Ureter (tissue), 1 donor: ENCODE measurements around the gene STX11. TPM values are rescaled to one million over a fixed set of nuclear protein-coding genes. Genes with fewer than 3 reads are reported as not detected.

Experiments used
- DNase-seq: peaks from one replicate; pipeline ENCODE4 v3.0.0-alpha.2; 2020; ENCODE audit warnings: low spot score
- total RNA-seq: library from RNA; stranded (reverse); gene quantifications from one replicate; pipeline ENCODE4 v1.2.4, GENCODE V29; 2023
- donor health status: DM: yes; HTN: yes; CAD: no.

The STX11 gene
- total RNA-seq, 1 donor from 2014 or later: 5.8 TPM

DNA sequence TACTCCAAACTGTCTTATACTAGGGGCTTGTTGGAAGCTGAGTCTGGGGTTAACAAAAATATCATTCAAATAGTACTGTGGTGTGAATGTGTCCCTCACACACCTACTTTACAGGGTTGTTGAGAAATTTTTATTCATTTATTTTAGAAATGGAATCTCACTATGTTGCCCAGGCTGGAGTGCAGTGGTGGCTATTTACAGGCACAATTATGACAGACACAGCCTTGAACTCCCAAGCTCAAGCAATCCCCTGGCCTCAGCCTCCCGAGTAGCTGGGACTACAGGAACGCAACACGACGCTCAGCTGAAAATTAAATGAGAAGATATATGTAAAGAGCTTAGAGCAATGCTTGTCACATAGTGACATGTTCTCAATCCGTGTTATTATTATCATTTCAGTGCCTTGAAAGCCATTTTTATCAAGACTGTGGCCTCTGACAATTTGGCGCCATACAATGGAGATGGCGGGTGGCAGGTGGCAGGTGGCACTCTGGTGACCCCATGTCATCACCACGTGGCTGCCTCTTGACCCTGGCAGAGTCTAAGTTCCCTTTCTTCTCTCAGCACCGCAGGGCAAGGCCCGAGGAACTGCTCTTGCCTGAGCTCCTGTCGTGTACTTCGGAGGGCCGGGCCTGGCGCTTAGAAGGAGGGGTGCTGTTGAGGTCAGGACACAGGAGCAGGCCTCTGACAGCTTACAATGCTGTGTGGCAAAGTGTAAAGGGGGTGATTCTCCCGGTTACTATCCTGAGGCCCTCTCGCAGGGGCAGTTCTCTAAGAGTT lies 64.5 kb downstream of the STX11 start:
- peak; percentile 45 for DNase-seq

DNA sequence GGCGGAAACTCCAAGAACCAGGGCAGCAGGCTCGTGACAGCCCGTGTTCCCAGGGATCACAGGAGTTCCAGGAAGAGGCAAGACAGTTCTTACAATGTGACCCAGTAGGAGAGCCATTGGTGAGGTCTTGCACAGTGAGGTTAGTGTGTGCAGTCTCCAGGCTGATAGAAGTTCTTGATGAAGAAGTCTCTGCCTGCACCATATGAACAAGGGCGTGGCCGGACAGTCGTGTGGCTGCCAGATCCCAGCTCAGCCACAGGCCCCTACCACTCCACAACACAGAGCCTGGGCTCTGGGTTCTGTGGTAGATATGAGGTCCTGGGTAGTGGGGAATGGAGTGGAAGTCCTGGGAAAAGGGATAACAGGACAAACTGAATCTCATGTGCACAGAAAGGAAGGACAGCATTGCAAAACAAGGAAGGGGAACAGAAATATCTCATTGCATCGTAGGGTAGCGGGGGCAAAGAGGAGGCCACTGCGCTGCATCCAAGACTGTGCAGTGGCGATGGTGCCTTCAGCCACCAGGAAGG lies 65.2 kb downstream of the STX11 start:
- peak; percentile 49 for DNase-seq

DNA sequence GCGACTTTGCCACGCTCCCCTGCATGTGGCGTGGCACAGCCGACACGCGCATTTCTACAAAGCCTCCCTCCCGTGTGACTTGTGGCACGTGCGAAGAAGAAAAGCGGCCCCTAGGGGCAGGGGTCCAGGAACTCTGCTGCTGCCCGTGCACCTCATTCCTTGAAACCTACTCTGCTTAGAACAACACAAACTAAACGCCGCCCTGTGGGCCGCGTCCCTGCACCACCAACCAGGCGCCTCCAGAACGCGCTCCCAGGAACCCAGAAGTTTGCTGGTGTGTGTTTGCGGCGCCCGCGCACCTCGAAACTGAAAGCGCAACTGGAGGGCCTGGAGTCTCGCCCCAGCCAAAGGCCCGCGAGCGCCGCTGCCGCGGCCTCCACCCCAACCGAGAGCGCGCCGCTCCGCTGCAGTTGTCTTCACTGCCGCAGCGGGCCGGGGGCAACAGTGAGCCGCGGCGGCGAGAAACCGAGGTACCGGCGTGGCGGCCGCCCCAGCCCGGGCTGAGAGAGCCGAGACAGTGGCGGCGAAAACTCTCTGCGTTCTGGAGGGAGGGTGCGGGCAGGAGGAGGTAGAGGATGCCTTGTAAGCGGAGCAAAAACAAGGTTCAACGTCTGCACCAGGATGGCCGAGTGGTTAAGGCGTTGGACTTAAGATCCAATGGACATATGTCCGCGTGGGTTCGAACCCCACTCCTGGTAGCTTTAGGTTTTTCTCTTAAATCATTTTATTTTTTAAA lies 65.8 kb downstream of the STX11 start:
- DNase-seq: peak; percentile 97

DNA sequence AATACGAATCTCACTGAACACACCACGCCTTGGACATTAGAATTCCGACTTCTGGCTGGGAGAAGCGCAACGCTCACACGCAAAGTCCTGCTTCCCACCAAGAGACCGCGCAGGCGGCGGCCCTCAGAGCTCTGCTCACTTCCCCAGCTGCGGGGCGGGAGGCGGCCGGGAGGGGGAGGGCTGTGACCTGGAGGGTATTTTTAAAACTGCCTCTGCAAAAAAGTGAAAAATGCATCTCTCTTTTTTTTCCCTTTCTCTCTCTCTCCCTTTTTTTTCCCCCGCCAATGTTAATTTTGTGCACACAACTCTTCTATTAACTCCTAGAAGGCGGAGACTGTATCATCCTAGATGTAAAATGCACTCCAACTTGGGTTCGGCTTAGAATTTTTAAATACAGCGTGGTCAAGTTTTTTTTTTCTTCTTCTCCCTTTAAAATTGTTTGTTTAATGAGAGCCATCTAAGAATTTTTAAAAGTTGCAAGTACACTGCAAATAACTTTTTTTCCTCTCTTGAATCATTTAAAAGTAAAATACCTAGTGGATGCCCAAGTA lies 66.4 kb downstream of the STX11 start:
- DNase-seq: no peak

DNA sequence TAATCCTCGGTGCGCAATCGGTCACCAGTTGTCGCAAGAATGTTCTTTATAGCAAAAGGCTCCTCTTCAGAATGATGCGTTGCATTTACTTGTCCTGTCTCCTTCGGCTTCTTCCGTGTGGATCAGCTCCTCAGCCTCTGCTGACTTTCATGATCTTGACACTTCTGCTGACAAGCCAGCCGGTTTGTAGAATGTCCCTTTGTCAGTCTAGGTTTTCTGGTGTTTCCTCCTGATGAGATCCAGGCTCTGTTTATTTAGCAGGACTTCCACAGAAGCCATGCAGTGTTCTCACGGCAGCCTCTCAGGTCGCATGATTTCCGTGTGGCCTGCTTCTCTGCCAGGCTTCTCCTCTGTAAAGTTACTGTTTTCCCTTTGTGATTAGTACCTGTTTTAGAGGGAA lies 66.9 kb downstream of the STX11 start:
- no peak for DNase-seq

DNA sequence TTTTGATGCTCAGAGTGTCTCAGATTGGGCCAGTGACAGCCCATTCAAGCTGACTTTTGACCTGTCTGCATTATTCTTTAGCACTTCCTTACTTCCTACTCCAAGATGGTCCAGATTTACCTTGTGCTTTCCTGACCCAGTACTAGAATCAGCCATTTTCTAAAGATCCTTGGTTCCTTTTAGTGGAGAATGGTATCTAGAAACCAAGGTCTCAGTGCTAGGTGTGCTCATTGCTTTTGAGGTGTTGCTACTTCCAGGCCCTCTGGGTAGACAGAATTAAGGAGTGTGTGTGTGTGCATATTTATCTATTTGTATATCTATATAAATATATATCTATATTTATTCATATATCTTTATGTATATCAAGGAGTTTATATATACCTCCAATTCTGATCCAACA lies 67.5 kb downstream of the STX11 start:
- no peak for DNase-seq

DNA sequence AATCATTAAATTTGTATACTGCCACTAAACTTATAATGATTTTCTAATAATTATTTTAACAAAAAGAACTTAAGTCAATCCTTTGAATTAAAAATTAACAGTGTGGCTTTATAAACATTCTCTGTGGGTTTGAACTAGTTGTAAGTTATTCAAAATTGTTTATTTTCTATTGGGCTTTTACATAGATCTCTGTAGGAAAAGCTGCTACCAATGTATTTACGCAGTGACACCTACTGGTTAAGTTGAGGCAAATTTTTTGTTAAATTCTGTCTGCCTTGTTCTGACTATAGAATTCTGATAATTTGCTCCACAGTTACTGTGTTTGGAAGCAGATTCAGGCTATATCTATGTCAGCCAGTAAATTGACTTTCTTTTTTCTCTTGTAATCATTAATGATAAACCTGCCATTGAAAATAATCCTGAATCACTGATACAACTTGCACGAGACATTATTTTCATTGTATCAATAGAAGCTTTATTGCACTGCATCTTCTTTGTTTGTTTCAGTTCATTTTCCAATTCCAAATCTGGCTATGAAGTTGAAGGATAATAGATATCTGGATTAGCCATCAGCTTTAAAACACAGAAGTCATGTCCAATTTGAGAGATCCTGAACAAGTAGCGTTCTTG lies 68.9 kb downstream of the STX11 start:
- DNase-seq: no peak

DNA sequence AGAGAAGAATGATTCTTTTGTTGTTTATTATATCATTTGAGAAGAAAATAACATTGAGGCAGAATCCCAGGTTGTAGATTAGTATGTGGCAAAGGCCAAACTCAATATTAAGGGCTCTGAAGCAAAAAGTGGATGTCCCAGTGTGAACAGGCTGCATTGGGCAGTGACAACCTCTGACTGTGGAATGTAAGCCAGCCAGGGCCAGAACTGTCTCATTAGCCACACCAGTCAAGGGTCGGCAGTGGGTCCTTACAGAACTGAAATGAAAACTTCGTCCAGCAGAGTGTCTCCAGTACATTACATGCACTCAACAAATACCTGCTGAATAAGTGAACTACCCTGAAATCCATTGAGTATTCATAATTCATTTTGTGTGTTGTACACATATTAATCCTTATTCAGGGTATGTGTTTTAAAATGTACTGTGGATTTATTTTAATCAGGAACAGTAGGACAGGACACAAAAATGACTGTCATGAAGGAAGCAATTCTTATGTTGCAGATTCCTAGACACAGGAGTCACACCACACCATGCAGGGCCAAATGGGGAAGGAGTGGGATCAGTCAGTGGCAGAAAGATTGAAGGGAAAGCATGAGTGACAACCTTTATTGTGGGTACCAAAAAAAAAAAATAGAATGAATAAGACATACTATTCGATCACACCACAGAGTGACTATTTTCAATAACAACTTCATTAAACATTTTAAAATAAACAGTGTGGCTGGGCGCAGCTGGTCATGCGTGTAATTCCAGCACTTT lies 69.9 kb downstream of the STX11 start:
- DNase-seq: no peak

DNA sequence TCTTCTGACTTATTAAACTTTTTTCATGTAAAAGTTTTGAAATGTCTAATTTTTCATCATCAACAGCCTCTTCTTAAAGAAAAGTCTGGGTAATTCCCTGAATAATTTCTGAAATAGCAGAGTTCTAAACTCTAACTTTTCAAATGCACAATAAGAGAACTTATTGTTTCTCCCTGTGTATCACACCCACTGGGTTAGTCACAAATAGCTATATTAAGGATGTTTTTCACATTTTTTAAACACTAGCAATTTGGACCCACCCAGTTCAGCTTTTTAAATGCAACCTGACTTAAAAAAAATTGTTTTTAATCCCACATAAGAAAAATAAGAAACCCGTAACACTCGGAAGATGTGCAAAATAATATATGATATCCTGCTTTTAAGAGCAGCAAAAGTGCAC lies 73.4 kb downstream of the STX11 start:
- DNase-seq: no peak

DNA sequence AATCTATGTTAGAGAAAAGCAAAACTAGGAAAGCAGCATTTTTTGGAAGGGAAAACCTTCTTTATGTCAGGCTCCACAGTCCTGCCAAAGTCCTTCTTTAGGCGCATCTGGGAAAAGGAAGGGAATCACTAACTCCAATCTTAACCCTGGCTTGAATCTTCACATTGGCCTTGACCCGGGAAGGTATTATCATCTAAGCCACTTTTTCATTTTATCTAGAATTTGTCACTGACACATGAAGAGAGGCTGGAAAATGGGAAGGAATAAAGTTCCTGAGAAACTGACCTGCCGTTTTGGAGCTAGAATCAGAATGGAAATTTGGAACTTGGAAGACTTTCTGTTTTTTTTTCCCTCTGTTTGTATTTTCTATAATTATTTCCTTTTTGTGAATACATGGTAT lies 81.4 kb downstream of the STX11 start:
- DNase-seq: no peak

DNA sequence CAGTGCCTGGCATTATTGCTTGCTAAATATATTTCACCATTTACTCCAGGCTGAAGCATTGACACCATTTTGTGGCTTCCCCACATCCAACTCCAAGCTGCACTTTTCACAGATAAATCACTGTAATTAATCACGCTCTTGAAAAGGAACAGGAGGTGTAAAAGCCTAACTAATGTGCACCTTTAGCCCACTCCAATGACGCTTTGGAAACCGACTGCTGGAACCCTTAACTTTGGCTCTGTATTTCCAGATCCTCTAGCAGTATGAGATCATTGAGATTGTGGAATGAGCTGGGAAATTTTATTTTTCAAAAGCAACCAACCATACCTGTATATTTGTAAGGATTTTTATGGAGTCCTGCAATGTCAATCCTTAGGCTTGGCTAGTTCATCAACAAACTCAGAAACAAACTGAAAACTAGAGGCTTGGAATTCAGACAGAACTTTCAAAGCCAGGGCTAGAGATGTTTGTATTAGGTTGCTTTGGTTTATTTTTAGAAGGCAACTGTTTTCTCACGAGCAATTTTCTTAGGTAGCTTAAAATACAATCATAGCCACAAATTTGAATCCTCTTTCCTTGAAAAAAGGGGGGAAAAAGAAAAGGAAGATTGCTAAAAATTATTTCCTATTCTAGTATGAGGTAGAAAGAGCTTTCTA lies 82.0 kb downstream of the STX11 start:
- DNase-seq: no peak

DNA sequence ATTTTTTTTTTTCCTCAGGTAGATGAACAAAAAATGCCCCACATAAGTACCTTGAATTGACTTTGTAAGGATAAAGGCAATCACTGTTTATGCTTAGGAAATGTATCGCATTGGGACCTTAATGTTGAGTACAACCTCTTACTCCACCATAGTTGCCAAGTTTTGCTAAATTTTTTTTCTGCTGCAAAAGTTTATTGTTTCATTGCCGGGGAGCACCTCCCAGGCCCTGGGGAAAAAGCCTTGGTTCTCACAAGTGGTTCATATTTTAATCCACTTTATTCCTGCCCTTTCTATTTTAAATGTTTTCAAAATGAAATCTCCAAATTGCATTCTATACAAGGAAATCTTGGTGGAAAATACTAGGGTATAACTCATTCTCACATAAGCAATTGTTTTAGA lies 82.5 kb downstream of the STX11 start:
- no peak for DNase-seq

DNA sequence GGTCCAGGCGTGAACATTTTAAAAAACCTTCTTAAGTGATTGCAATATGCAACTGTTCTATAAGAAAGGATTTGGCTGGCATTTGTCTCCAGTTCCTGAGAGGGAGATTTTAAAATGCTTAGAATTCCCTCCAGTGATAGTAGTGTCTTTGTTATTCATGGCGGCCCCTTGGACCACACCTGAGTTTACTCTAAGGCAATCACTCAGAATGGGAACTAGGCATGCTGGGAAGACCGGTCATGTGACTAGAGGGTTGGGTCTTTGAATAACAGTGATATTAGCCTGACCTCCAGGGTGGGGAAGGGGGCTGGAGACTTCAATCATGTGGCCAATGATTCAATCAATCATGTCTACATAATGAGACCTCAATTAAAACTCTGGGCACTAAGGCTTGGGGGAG lies 84.1 kb downstream of the STX11 start:
- DNase-seq: no peak

DNA sequence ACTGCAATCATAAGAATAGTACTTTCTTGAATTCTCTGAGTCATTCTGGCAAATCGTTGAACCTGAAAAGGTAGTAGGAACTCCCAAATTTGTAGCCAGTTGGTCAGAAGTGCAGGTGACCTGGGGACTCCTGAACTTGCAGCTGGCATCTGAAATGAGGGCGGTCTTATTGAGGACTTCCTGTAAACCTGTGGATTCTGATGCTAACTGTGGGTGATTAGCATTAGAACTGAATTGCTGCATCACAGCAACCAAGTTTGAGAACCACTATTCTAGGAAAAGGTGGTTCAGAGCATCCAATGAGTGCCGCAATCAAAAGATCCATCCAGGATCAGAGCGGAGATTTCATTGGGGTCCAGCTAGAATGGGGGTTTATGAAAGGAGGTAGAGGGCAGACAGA lies 84.6 kb downstream of the STX11 start:
- no peak for DNase-seq

Other genes with a start within 250 kb of the STX11 start
- gene PLAGL1, start 142.3 kb upstream of the STX11 start, total RNA-seq: 57.3 TPM
- gene SF3B5, start 54.9 kb upstream of the STX11 start, total RNA-seq: 110 TPM
- 153 TPM for gene UTRN, start 134.8 kb downstream of the STX11 start, total RNA-seq